Gastroesophageal sphincter (tissue), 3 donors: Measurements from ENCODE around the gene REPS2.

ENCODE experiments used
- CTCF ChIP-seq, 4 experiments: fragments of 200-600 bp in 2 of 4; fragments of 450-650 bp in 2 of 4; sonication (generic) in 1 of 4; IDR thresholded peaks; one replicate each; pipeline ENCODE4 v1.5.1; 2017 to 2019; ENCODE audit warnings: antibody characterized with exemption in 4 of 4, mild to moderate bottlenecking in 2 of 4, moderate library complexity in 2 of 4
- POLR2AphosphoS5 ChIP-seq: sonication (generic); formaldehyde crosslinking; IDR thresholded peaks from one replicate; pipeline ENCODE4 v1.6.1; 2017; ENCODE audit warnings: antibody characterized with exemption

- TF ChIP-seq CTCF (IDR thresholded peaks at IDR 0.05) (no peak), POLR2AphosphoS5 (no peak)
Measured at GRCh38 chrX:17161991-17162390, 215.5 kb downstream of the REPS2 start.
